Inferior parietal cortex (tissue), 1 donor: Measurements from ENCODE around the gene SAE1.
A peak's percentile ranks its signal among the peaks of the same experiment; 100 is the strongest.
"Not testable (repeated sequence)": the region's sequence is repeated elsewhere in the genome, so short reads cannot be mapped to it uniquely, and the experiment has no call there.

Source experiments
- DNase-seq: peaks from one replicate; pipeline ENCODE4 v3.0.0-alpha.2; 2016; ENCODE audit errors: extremely low spot score

The SAE1 gene

GRCh38 chr19:47240996-47241918, 110.6 kb downstream of the SAE1 start:
- no peak for DNase-seq

GRCh38 chr19:47241919-47242577, 111.4 kb downstream of the SAE1 start:
- no peak for DNase-seq

GRCh38 chr19:47243364-47243775, 112.7 kb downstream of the SAE1 start:
- DNase-seq, result no peak

GRCh38 chr19:47243776-47244547, 113.3 kb downstream of the SAE1 start:
- DNase-seq, result peak; percentile 86

- peak; percentile 83 for DNase-seq
Measured at GRCh38 chr19:47247308-47247990, 116.8 kb downstream of the SAE1 start.

GRCh38 chr19:47253016-47253415, 122.4 kb downstream of the SAE1 start:
- DNase-seq, result not testable (repeated sequence)

- DNase-seq, result no peak
Measured at GRCh38 chr19:47253467-47253881, 122.8 kb downstream of the SAE1 start.

GRCh38 chr19:47253970-47254369, 123.3 kb downstream of the SAE1 start:
- no peak for DNase-seq

- DNase-seq, result peak; percentile 97
Measured at GRCh38 chr19:47255879-47256692, 125.5 kb downstream of the SAE1 start, which contains the start of gene CCDC9. TSS of gene CCDC9 (plus strand) at chr19:47256525. CDS start at chr19:47258401, 1,876 bp downstream.

- DNase-seq, result peak; percentile 96
Measured at GRCh38 chr19:47256693-47257410, 126.2 kb downstream of the SAE1 start.

GRCh38 chr19:47257411-47258169, 127.0 kb downstream of the SAE1 start:
- peak; percentile 41 for DNase-seq

GRCh38 chr19:47258434-47258833, 127.8 kb downstream of the SAE1 start:
- DNase-seq, result no peak

- no peak for DNase-seq
Measured at GRCh38 chr19:47258895-47259555, 128.4 kb downstream of the SAE1 start.
